Measurements from ENCODE around the gene SCML1.
"Not testable (repeated sequence)": the region's sequence is repeated elsewhere in the genome, so short reads cannot be mapped to it uniquely, and the experiment has no call there.

The SCML1 gene

DNA sequence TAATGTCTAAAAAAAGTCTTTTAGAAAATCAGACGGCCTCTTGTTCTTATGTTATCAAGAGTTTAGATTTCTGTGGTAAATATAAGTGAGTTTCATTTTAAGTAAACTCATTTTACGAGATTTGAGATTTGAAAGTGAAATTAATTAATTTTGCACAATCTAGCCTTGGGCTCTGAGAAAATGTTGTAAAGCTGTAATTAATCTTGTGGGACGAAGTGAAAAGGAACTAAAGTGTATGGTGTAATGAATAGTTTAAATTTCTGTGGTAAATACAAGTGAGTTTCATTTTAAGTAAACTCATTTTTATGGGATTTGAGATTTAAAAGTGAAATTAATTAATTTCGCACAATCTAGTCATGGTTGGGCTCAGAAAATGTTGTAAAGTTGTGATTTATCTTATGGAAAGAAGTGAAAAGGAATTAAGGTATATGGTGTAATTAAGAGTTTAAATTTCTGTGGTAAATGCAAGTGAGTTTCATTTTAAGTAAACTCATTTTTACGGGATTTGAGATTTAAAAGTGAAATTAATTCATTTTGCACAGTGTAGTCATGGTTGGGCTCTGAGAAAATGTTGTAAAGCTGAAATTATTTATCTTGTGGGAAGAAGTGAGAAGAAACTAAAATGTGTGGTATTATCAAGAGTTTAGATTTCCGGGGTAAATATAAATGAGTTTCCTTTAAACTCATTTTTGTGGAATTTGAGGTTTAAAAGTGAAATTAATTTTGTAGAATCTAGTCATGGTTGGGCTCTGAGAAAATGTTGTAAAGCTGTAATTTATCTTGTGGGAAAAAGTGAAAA, 1.6 kb downstream of the SCML1 start:
- DNase-seq (ENCODE audit: low spot score): no peak

GRCh38 chrX:17740137-17741122, 3.1 kb downstream of the SCML1 start:
- DNase-seq (ENCODE audit: low spot score): no peak

DNA sequence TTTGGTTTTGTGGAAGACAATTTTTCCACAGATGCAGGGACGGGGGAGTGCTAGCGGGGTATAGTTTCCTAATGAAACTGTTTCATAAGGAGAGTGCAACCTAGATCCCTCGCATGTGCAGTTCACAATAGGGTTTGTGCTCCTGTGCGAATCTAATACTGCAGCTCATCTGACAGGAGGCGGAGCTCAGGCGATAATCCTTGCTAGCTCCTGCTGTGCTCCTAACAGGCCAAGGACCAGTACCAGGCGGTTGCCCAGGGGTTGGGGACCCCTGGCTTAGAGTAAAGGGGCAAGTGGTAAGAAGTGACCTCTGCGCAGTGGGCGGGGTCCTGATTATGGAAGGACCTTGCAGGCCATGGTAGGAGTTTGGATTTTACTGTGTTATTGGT, 3.8 kb downstream of the SCML1 start:
- no peak for DNase-seq (ENCODE audit: low spot score)

GRCh38 chrX:17743913-17744312, 6.6 kb downstream of the SCML1 start:
- no peak for DNase-seq (ENCODE audit: low spot score)

GRCh38 chrX:17744896-17745523, 7.7 kb downstream of the SCML1 start:
- DNase-seq (ENCODE audit: low spot score): peak; percentile 6

GRCh38 chrX:17747692-17748091, 10.4 kb downstream of the SCML1 start:
- no peak for DNase-seq (ENCODE audit: low spot score)

DNA sequence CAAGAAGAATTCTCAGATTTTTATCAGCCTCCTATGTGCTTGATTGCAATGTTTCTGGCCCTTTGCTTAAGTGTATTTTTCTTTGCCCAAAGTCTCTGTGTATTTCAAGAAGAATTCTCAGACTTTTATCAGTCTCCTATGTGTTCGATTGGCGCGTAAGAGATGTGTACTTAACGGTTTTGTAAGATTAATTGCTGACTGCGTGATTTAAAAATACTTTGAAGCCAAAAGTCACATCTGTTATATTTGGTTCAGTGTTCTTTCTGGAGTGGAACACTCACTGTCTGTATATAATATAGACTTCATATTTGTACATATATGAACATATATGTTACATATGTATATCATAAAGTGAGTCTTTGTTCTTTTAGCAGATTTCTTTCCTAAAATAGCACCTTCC, 11.4 kb downstream of the SCML1 start:
- DNase-seq (ENCODE audit: low spot score): no peak

DNA sequence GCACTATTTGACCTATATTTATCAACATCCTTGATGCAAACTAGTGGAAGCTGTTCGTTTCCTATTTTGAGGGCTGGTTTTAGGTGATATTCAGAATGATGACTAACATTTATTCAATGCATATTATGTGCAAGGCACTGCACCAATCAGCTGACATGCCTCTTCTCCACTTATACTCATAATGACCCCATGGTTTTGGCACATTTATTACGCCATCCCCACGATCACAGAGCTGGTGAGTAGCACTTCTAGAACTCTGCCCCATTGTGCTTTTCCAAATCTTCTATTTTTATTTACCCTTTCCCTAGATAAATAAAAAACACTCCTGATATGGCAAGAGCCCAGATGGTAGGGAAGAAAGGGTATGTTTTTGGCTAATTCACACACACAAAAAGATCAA, 13.1 kb downstream of the SCML1 start:
- no peak for DNase-seq (ENCODE audit: low spot score)

DNA sequence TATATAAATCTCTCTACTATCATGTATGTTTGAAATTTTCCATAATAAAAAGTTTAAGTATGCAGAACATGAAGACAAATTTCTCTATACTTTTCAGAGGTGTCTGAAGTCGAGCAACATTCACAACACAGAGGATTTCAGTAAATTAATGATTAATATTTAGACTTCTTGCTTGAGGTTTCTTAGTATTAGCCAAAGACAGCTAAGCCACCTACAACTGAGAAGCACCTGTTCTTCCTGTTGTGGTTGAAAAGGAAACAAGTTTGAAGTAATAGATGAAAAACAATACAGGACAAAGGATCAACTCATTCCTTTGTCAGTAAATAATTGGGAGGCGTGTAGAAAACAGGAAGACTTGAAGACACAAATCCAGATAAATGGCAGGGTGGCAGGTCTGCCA, 21.1 kb downstream of the SCML1 start:
- DNase-seq (ENCODE audit: low spot score): no peak

DNA sequence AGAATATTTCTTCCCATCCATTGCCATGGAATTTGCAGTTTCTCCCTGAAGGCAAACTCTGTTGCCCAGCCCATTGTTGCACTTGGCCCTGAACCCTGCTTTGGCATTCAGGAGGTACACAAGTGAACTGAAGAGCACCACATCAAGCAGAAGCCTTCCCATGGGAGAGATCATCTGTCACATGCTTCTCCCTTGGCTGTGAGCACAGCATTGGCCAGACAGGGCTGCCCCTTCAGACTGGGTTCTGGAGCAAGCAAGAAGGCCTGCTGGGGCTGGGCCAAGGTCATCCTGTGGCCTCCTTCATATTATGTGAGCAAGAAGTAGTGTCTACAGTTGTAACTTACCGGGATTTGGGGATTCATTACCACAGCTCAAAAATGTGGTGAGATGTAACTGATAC, 22.7 kb downstream of the SCML1 start:
- DNase-seq (ENCODE audit: low spot score): no peak

GRCh38 chrX:17767734-17768133, 30.4 kb downstream of the SCML1 start:
- DNase-seq (ENCODE audit: low spot score): no peak

DNA sequence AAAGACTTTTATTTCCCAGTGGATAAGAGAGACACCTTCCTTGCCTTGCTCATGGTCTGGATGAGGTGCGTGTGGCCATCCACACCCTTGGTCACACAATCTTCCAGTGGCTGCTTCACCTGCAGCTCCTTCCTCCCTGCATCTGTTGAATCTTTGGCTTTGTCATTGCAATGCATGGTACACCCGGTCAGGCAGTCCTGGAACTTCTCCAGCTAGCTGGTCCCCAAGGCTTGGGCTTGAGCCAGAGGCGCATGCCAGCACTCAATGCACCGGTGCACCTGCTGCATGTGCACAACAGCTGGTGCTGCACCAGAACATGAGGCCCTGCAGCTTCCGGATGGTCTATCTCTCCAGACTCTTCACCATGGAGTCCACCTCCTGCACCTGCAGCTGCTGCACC, 31.7 kb downstream of the SCML1 start:
- DNase-seq (ENCODE audit: low spot score): no peak

- DNase-seq (ENCODE audit: low spot score): no peak
Observed at GRCh38 chrX:17769701-17770269, 32.5 kb downstream of the SCML1 start.

GRCh38 chrX:17773221-17773876, 36.1 kb downstream of the SCML1 start:
- no peak for DNase-seq (ENCODE audit: low spot score)

- DNase-seq (ENCODE audit: low spot score): no peak
Observed at GRCh38 chrX:17774053-17774452, 36.8 kb downstream of the SCML1 start.

DNA sequence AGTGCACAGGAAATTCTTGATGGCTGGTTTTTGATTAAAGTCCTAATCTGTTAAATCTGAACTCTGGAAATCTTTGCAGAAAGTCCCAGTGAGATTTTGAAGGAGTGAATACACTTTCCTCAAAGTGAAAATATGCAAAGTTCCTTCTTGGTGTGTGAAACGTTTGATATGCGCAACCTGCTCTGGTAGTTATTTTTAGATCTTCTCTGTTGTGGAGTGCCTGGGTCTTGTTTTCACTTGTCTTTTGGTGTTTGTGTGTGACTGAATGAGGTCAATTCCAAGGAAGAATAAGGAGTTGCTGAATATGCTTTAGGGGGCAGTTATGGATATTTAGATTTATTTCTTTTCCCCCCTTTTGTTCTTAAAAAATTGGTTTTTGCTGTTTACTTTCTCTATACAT, 41.7 kb downstream of the SCML1 start:
- DNase-seq (ENCODE audit: low spot score): no peak

- DNase-seq (ENCODE audit: low spot score): no peak
Observed at GRCh38 chrX:17779434-17779833, 42.1 kb downstream of the SCML1 start.

DNA sequence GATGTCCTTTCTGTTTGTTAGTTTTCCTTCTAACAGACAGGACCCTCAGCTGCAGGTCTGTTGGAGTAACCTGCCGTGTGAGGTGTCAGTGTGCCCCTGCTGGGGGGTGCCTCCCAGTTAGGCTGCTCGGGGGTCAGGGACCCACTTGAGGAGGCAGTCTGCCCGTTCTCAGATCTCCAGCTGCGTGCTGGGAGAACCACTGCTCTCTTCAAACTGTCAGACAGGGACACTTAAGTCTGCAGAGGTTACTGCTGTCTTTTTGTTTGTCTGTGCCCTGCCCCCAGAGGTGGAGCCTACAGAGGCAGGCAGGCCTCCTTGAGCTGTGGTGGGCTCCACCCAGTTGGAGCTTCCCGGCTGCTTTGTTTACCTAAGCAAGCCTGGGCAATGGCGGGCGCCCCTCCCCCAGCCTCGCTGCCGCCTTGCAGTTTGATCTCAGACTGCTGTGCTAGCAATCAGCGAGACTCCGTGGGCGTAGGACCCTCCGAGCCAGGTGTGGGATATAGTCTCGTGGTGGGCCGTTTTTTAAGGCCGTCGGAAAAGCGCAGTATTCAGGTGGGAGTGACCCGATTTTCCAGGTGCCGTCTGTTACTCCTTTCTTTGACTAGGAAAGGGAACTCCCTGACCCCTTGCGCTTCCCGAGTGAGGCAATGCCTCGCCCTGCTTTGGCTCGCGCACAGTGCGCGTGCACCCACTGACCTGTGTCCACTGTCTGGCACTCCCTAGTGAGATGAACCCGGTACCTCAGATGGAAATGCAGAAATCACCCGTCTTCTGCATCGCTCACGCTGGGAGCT, 49.5 kb downstream of the SCML1 start:
- not testable (repeated sequence) for DNase-seq (ENCODE audit: low spot score)

DNA sequence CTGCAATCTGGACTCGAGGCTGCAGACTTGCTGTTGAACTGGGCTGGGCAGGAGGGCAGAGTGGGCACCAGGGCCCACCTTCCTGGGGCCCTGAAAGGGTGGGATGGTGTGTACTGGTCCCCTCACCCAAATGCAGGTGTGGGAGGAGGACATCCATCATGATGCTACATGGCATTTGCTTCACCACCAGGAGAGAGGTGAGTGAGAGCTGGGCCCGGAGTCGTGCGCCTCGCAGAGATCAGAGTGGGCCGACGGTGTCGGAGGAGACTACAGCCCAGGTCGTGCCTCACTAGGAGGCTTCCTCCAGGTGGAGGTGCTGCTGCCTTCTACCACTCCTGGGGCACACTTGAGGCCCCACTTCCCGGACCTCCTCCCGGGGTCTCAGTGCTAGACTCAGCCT, 50.3 kb downstream of the SCML1 start:
- no peak for DNase-seq (ENCODE audit: low spot score)

DNA sequence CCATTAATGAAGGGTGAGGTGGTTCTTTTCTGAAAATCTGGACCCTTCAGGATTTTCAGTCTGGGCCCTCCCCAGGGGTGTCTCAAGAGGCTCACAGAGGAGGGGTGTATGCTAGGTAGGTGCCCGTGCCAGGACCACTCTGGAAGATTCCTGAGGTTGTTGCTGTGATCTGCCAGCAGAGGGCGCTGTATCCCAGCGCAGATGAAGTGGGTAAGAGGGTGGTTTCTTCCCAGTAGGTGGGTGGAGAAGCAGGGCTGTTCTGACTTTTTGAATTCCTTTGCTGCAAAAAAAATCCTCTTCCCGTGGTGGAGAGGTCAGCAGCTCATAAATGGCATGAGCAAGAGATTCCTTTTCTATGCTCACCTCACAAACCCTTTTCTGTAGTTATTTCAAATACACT, 51.1 kb downstream of the SCML1 start:
- DNase-seq (ENCODE audit: low spot score): peak; percentile 51

Measured in HuH-7 (cell line).